Endodermal cell (in vitro differentiated cells): ENCODE measurements around the gene SLC25A44. TPM values are rescaled to one million over a fixed set of nuclear protein-coding genes. Genes with fewer than 3 reads are reported as not detected.

Experiments used
- DNase-seq: peaks from one replicate; pipeline ENCODE4 v3.0.0-alpha.2; 2017
- H3K27ac ChIP-seq: 2 replicates; pipeline ENCODE4 v1.5.1; 2013; ENCODE audit warnings: mild to moderate bottlenecking, low read depth, low read length, moderate library complexity
- H3K27me3 ChIP-seq: 2 replicates; pipeline ENCODE4 v1.6.1; 2013; ENCODE audit warnings: mild to moderate bottlenecking, low read length, moderate library complexity; ENCODE audit not compliant: insufficient read depth, control insufficient read depth, poor library complexity, severe bottlenecking
- H3K36me3 ChIP-seq: 2 replicates; pipeline ENCODE4 v1.7.0; 2013; ENCODE audit warnings: mild to moderate bottlenecking, low read length, moderate library complexity; ENCODE audit not compliant: control insufficient read depth, insufficient read depth
- H3K4me1 ChIP-seq: one replicate; pipeline ENCODE4 v1.7.0; 2013; ENCODE audit warnings: low read length; ENCODE audit not compliant: control insufficient read depth, insufficient read depth
- H3K4me3 ChIP-seq: 2 replicates; pipeline ENCODE4 v1.5.1; 2013; ENCODE audit warnings: mild to moderate bottlenecking, low read length, moderate library complexity
- H3K9ac ChIP-seq: 2 replicates; pipeline ENCODE4 v1.6.1; 2013; ENCODE audit warnings: mild to moderate bottlenecking, low read length, moderate library complexity; ENCODE audit not compliant: poor library complexity, severe bottlenecking; ENCODE audit errors: extremely low read depth
- H3K9me3 ChIP-seq: 2 replicates; pipeline ENCODE4 v1.6.1; 2013; ENCODE audit warnings: mild to moderate bottlenecking, low read length, moderate library complexity; ENCODE audit not compliant: control insufficient read depth
- H3K27ac Mint-ChIP-seq: 2 replicates; pipeline ENCODE4 v1.8.0; 2020; ENCODE audit warnings: mixed read lengths
- H3K27me3 Mint-ChIP-seq: 2 replicates; pipeline ENCODE4 v1.8.0; 2021; ENCODE audit warnings: mild to moderate bottlenecking, mixed read lengths; ENCODE audit not compliant: insufficient read depth
- H3K36me3 Mint-ChIP-seq: 2 replicates; pipeline ENCODE4 v1.8.0; 2020; ENCODE audit warnings: low read depth, mixed read lengths
- H3K4me1 Mint-ChIP-seq: 2 replicates; pipeline ENCODE4 v1.8.0; 2020; ENCODE audit warnings: mixed read lengths
- H3K4me3 Mint-ChIP-seq: 2 replicates; pipeline ENCODE4 v1.8.0; 2020; ENCODE audit warnings: mild to moderate bottlenecking, moderate library complexity, mixed read lengths
- H3K9me3 Mint-ChIP-seq: 2 replicates; pipeline ENCODE4 v1.8.0; 2020; ENCODE audit warnings: mild to moderate bottlenecking, mixed read lengths
- CTCF ChIP-seq: fragments of 200-600 bp; sonication (generic); conservative IDR thresholded peaks from 2 replicates; pipeline ENCODE4 v1.5.0; 2021; ENCODE audit warnings: antibody characterized with exemption, mild to moderate bottlenecking
- WGBS, 2 experiments: methylation state at CpG; one replicate each; pipeline versions ENCODE4 v1.1.5 to v1.1.7; 2013; ENCODE audit warnings: missing lambda C conversion rate in 2 of 2, mixed read lengths in 1 of 2; ENCODE audit not compliant: insufficient coverage in 1 of 2, insufficient read length in 1 of 2; 5-methylcytosine and 5-hydroxymethylcytosine counted together
- total RNA-seq, 2 donors: library from RNA; stranded (reverse); fragmentation: NEBNext Ultra II Directional in 1 of 2; extraction: Animal tissue kit (Norgen Biotek cat#: 25700) in 1 of 2; gene quantifications; 2 replicates in 1 of 2; 3 replicates in 1 of 2; pipeline ENCODE4 v1.2.1, GENCODE V29; 2021

Gene SLC25A44
- total RNA-seq, 2 donors from 2014 or later = 20.9 to 22.7 TPM

- H3K9me3 ChIP-seq = no peaks in the 10 kb centered on the region
- Mint-ChIP-seq H3K36me3 (peaks cover 45% of the 10 kb centered on the region), H3K9me3 (no peaks in the 10 kb centered on the region), H3K27me3 (no peaks in the 10 kb centered on the region), H3K4me1 (peaks cover 12% of the 10 kb centered on the region), H3K4me3 (no peak overlapping the region), H3K27ac (no peak overlapping the region)
- no peak overlapping the region for H3K27ac ChIP-seq
- H3K4me1 ChIP-seq = no peaks in the 10 kb centered on the region
- H3K36me3 ChIP-seq = peaks cover 53% of the 10 kb centered on the region
- no peak for TF ChIP-seq CTCF
- 90 to 96% methylated on average over 2 of the region's 3 CpGs for WGBS, 2 experiments
- no peak overlapping the region for H3K4me3 ChIP-seq
- DNase-seq = no peak
- no peak overlapping the region for H3K9ac ChIP-seq
- no peaks in the 10 kb centered on the region for H3K27me3 ChIP-seq
Measured at GRCh38 chr1:156204686-156205085, 10.8 kb downstream of the SLC25A44 start.

GRCh38 chr1:156211243-156211642 lies 17.3 kb downstream of the SLC25A44 start:
- H3K36me3 Mint-ChIP-seq = peaks cover 58% of the 10 kb centered on the region
- Histone ChIP-seq H3K9me3 (no peaks in the 10 kb centered on the region), H3K4me1 (no peaks in the 10 kb centered on the region), H3K36me3 (peaks cover 59% of the 10 kb centered on the region), H3K9ac (no peak overlapping the region), H3K27ac (no peak overlapping the region), H3K4me3 (no peak overlapping the region), H3K27me3 (no peaks in the 10 kb centered on the region)
- no peak for TF ChIP-seq CTCF
- no peaks in the 10 kb centered on the region for H3K27me3 Mint-ChIP-seq
- no peak overlapping the region for H3K4me3 Mint-ChIP-seq
- peaks cover 25% of the 10 kb centered on the region for H3K4me1 Mint-ChIP-seq
- 96% methylated on average over 3 of the region's 3 CpGs; no CpG with 5 or more reads in 1 of the 2 experiments for WGBS, 2 experiments
- no peaks in the 10 kb centered on the region for H3K9me3 Mint-ChIP-seq
- DNase-seq = no peak
- H3K27ac Mint-ChIP-seq = no peak overlapping the region

- peak overlapping the region; percentile 94 for H3K9ac ChIP-seq
- peaks cover 55% of the 10 kb centered on the region for H3K36me3 ChIP-seq
- WGBS, 2 experiments = 94 to 97% methylated on average over 5 to 9 of the region's 9 CpGs
- Mint-ChIP-seq H3K27ac (peak overlapping the region; percentile 100), H3K9me3 (no peaks in the 10 kb centered on the region), H3K27me3 (no peaks in the 10 kb centered on the region), H3K4me3 (peak overlapping the region; percentile 89), H3K36me3 (peaks cover 57% of the 10 kb centered on the region), H3K4me1 (peaks cover 25% of the 10 kb centered on the region)
- H3K27ac ChIP-seq = no peak overlapping the region
- no peaks in the 10 kb centered on the region for H3K4me1 ChIP-seq
- peak overlapping the region; percentile 89 for H3K4me3 ChIP-seq
- DNase-seq = no peak
- no peak for TF ChIP-seq CTCF
- no peaks in the 10 kb centered on the region for H3K27me3 ChIP-seq
- no peaks in the 10 kb centered on the region for H3K9me3 ChIP-seq
Measured at GRCh38 chr1:156212130-156212529, 18.2 kb downstream of the SLC25A44 start.
